Nephron (organoid): ENCODE results near the gene INTS11.

Source experiments
- H3K27ac Mint-ChIP-seq, 3 experiments: 2 replicates each; pipeline ENCODE4 v1.8.0; 2020; ENCODE audit warnings: mixed read lengths in 3 of 3, mild to moderate bottlenecking in 2 of 3, moderate library complexity in 1 of 3
- H3K27me3 Mint-ChIP-seq: 2 replicates; pipeline ENCODE4 v1.8.0; 2021; ENCODE audit warnings: low read depth, mild to moderate bottlenecking, moderate library complexity, mixed read lengths
- H3K36me3 Mint-ChIP-seq: 2 replicates; pipeline ENCODE4 v1.8.0; 2020; ENCODE audit warnings: low read depth, mixed read lengths
- H3K4me1 Mint-ChIP-seq: 2 replicates; pipeline ENCODE4 v1.8.0; 2020; ENCODE audit warnings: mixed read lengths
- H3K4me3 Mint-ChIP-seq, 3 experiments: 2 replicates each; pipeline ENCODE4 v1.8.0; 2020; ENCODE audit warnings: mild to moderate bottlenecking in 3 of 3, mixed read lengths in 3 of 3, moderate library complexity in 2 of 3
- H3K9me3 Mint-ChIP-seq: 2 replicates; pipeline ENCODE4 v1.8.0; 2020; ENCODE audit warnings: mixed read lengths
- CTCF ChIP-seq, 3 experiments: fragments of 200-600 bp; sonication (generic); IDR thresholded peaks; one replicate each; pipeline ENCODE4 v1.5.0; 2021; ENCODE audit warnings: antibody characterized with exemption in 3 of 3; ENCODE audit not compliant: unreplicated experiment in 3 of 3

INTS11 gene

GRCh38 chr1:1310109-1310385 lies 14.4 kb downstream of the INTS11 start:
- no peaks in the 10 kb centered on the region for H3K27me3 Mint-ChIP-seq
- H3K4me3 Mint-ChIP-seq: peak overlapping the region; percentile 75 to 79 (median 75)
- peaks cover 15% of the 10 kb centered on the region for H3K4me1 Mint-ChIP-seq
- TF ChIP-seq CTCF (IDR thresholded peaks at IDR 0.05; ENCODE audit: unreplicated experiment in 3 of 3): no peak
- no peaks in the 10 kb centered on the region for H3K9me3 Mint-ChIP-seq
- H3K27ac Mint-ChIP-seq: no peak overlapping the region
- peaks cover 4% of the 10 kb centered on the region for H3K36me3 Mint-ChIP-seq

DNA sequence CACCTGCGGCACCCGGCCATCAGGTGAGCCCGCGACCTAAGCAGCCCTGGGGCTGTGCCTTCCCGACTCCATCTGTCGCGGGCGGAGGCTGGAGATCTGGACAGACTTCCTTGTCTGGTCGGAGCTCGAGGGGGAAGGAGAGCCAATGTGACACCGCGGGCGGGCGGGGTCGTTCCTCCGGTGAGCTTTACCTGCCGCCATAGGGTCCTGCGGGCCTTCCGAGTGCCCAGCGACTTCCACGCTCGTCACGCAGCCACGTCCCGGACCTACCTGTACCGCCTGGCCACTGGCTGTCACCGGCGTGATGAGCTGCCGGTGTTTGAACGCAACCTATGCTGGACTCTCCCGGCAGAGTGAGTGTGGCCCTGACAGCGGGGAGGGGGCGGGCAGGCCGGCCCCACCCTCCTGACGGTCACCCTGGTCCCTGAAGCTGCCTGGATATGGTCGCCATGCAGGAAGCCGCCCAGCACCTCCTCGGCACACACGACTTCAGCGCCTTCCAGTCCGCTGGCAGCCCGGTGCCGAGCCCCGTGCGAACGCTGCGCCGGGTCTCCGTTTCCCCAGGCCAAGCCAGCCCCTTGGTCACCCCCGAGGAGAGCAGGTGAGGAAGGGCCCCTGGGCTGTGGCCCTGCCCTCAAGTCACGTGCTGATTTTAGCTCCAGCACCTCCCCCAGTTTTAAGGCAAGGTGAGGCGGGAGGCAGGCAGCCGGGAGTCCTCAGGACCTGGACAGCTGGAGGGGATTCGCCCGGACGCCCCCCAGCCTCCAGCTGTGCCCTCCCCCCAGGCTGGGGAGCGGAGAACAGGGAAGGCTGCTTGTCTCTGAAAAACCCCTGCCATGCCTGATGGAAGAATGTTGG lies 15.0 kb downstream of the INTS11 start:
- TF ChIP-seq CTCF (IDR thresholded peaks at IDR 0.05; ENCODE audit: unreplicated experiment in 3 of 3): no peak
- Mint-ChIP-seq H3K36me3 (peaks cover 4% of the 10 kb centered on the region), H3K4me3 (peak overlapping the region; percentile 75 to 79 (median 75)), H3K27ac (no peak overlapping the region), H3K27me3 (no peaks in the 10 kb centered on the region), H3K9me3 (no peaks in the 10 kb centered on the region), H3K4me1 (peaks cover 20% of the 10 kb centered on the region)

- H3K4me1 Mint-ChIP-seq: peaks cover 22% of the 10 kb centered on the region
- no peaks in the 10 kb centered on the region for H3K9me3 Mint-ChIP-seq
- no peaks in the 10 kb centered on the region for H3K27me3 Mint-ChIP-seq
- no peak overlapping the region for H3K27ac Mint-ChIP-seq
- H3K36me3 Mint-ChIP-seq: peaks cover 3% of the 10 kb centered on the region
- no peak for TF ChIP-seq CTCF (IDR thresholded peaks at IDR 0.05; ENCODE audit: unreplicated experiment in 3 of 3)
- H3K4me3 Mint-ChIP-seq: peak overlapping the region; percentile 80 to 86 (median 84)
Observed at GRCh38 chr1:1308756-1309250, 15.7 kb downstream of the INTS11 start.

- H3K4me1 Mint-ChIP-seq: peaks cover 22% of the 10 kb centered on the region
Observed at GRCh38 chr1:1307923-1308755, 16.3 kb downstream of the INTS11 start, which contains the start of the genes ACAP3 and PUSL1. TSS of gene ACAP3 (minus strand) at chr1:1307930. CDS start at chr1:1307815, 115 bp downstream. TSS of gene PUSL1 (plus strand) at chr1:1308597. CDS start at chr1:1308644, 47 bp downstream.

More at GRCh38 chr1:1307923-1308755, 16.3 kb downstream of the INTS11 start, which contains the start of the genes ACAP3 and PUSL1:
- TF ChIP-seq CTCF (IDR thresholded peaks at IDR 0.05; ENCODE audit: unreplicated experiment in 3 of 3): no peak
- Mint-ChIP-seq H3K27me3 (no peaks in the 10 kb centered on the region), H3K9me3 (no peaks in the 10 kb centered on the region), H3K36me3 (no peaks in the 10 kb centered on the region), H3K27ac (peak within 1 kb of the TSS; percentile 51 to 81 (median 72)), H3K4me3 (peak within 1 kb of the TSS; percentile 89 to 92 (median 90))
